ENCODE data around the gene NDUFB8.
A peak's percentile ranks its signal among the peaks of the same experiment; 100 is the strongest.

Gene NDUFB8

GRCh38 chr10:100518761-100519241 lies 10.9 kb downstream of the NDUFB8 start:
- TF ChIP-seq, protein P1, sequence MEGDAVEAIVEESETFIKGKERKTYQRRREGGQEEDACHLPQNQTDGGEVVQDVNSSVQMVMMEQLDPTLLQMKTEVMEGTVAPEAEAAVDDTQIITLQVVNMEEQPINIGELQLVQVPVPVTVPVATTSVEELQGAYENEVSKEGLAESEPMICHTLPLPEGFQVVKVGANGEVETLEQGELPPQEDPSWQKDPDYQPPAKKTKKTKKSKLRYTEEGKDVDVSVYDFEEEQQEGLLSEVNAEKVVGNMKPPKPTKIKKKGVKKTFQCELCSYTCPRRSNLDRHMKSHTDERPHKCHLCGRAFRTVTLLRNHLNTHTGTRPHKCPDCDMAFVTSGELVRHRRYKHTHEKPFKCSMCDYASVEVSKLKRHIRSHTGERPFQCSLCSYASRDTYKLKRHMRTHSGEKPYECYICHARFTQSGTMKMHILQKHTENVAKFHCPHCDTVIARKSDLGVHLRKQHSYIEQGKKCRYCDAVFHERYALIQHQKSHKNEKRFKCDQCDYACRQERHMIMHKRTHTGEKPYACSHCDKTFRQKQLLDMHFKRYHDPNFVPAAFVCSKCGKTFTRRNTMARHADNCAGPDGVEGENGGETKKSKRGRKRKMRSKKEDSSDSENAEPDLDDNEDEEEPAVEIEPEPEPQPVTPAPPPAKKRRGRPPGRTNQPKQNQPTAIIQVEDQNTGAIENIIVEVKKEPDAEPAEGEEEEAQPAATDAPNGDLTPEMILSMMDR (conservative IDR thresholded peaks at IDR 0.05; ENCODE audit: low read length) = peak; percentile 74
- H3K4me3 ChIP-seq (ENCODE audit: low read length) = no peak overlapping the region; the same call in 1 of the 2 replicates
- peak; percentile 57 for DNase-seq (ENCODE audit: low read depth)

DNA sequence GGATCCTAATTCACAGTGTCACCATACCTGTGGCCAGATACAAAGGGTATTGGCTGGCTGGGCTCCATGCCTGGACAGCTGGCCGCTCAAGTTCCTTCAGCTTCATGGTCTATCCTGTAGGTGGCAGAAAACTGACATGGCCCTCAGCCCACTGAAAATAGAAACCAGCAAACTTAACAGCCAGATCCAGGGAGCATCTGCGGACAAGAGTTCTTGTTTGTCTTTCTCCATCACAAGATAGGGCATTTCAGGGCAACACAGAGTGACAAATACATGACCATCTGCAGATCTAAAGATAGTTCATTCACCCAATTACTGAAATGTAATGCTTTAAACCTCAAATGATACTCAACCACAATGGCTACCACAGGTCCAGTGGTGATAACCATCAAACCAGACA lies 12.8 kb downstream of the NDUFB8 start:
- no peak for DNase-seq (ENCODE audit: low read depth)

GRCh38 chr10:100515612-100516011 lies 14.1 kb downstream of the NDUFB8 start:
- TF ChIP-seq, protein P1 (conservative IDR thresholded peaks at IDR 0.05; ENCODE audit: low read length) = no peak
- no peak overlapping the region for H3K4me3 ChIP-seq (ENCODE audit: low read length)
- DNase-seq (ENCODE audit: low read depth) = no peak

More for the DNA sequence above, 12.8 kb downstream of the NDUFB8 start:
- TF ChIP-seq, protein P1 (conservative IDR thresholded peaks at IDR 0.05; ENCODE audit: low read length) = peak; percentile 22
- H3K4me3 ChIP-seq (ENCODE audit: low read length) = no peak overlapping the region

DNA sequence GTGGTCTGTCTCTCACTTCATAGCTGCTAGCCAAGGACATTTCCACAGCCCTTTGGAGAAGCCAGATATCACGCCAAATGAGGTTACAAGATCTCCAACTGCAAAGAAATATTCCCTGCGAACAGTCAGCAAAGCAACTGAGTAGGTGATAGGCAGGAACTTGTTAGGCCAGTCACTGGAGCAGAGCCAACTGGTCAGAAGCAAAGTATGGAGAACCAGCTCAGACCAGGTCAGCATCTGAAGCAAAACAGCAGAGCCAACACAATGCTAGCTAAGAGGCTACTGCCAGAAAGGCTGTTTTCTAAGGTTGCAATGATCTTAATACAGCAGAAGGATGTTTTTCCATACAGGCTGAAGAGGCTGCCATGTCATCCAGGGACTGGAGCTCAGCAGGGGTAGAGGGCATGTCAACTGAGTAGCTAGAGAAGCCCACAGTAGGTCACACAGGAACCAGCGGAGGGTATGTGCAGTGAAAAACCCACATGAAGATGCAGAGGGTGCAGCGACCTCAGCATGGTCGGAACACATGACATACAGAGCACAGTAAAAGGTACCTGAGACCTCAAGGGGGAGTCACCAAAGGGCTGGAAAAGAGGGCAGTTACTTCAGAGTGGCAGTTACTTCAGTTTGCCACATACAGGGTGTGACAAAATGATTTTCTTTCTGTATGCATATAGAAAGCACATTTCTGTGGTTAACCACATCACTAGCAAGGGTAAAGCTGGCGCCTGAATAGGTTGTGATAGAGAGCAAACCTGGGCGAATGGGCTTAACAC lies 18.9 kb downstream of the NDUFB8 start:
- TF ChIP-seq, protein P1 (conservative IDR thresholded peaks at IDR 0.05; ENCODE audit: low read length) = no peak
- DNase-seq (ENCODE audit: low read depth) = no peak
- H3K4me3 ChIP-seq (ENCODE audit: low read length) = no peak overlapping the region

GRCh38 chr10:100509241-100509840 lies 20.3 kb downstream of the NDUFB8 start:
- no peak for DNase-seq (ENCODE audit: low read depth)
- TF ChIP-seq, protein P1 (conservative IDR thresholded peaks at IDR 0.05; ENCODE audit: low read length) = no peak
- H3K4me3 ChIP-seq (ENCODE audit: low read length) = no peak overlapping the region

GRCh38 chr10:100508691-100509150 lies 20.9 kb downstream of the NDUFB8 start:
- H3K4me3 ChIP-seq (ENCODE audit: low read length) = no peak overlapping the region
- TF ChIP-seq, protein P1 (conservative IDR thresholded peaks at IDR 0.05; ENCODE audit: low read length) = peak; percentile 73
- DNase-seq (ENCODE audit: low read depth) = peak; percentile 50

Data from AG10803 (cell line).